Astrocyte (in vitro differentiated cells and primary cell): ENCODE results near the gene DGKI. TPM values are rescaled to one million over a fixed set of nuclear protein-coding genes. Genes with fewer than 3 reads are reported as not detected.

Experiments used
- DNase-seq: peaks from one replicate; pipeline ENCODE4 v3.0.0-alpha.2; 2010; ENCODE audit warnings: low read depth
- FAIRE-seq: peaks from 2 replicates; lab custom pipeline; 2011; peaks lifted over from hg19 to GRCh38; lab: Jason Lieb, UNC
- H2AFZ ChIP-seq: 2 replicates; pipeline ENCODE4 v1.6.0; 2012; ENCODE audit warnings: low read depth, low read length, inconsistent platforms
- H3K27ac ChIP-seq: 2 replicates; pipeline ENCODE4 v1.5.1; 2011; ENCODE audit warnings: low read depth, low read length, inconsistent platforms
- H3K27me3 ChIP-seq: 2 replicates; pipeline ENCODE4 v1.6.0; 2011; ENCODE audit warnings: low read length, inconsistent platforms; ENCODE audit not compliant: insufficient read depth
- H3K36me3 ChIP-seq: 2 replicates; pipeline ENCODE4 v1.5.1; 2011; ENCODE audit warnings: low read length, inconsistent platforms; ENCODE audit not compliant: insufficient read depth
- H3K4me1 ChIP-seq: 2 replicates; pipeline ENCODE4 v1.5.1; 2011; ENCODE audit warnings: low read length, inconsistent platforms; ENCODE audit not compliant: insufficient read depth
- H3K4me2 ChIP-seq: 2 replicates; pipeline ENCODE4 v1.6.0; 2012; ENCODE audit warnings: low read length, inconsistent platforms
- H3K4me3 ChIP-seq: 2 replicates; pipeline ENCODE4 v1.5.1; 2011; ENCODE audit warnings: low read depth, mild to moderate bottlenecking, low read length, inconsistent platforms; ENCODE audit not compliant: insufficient read depth
- H3K79me2 ChIP-seq: 2 replicates; pipeline ENCODE4 v1.6.0; 2012; ENCODE audit warnings: mild to moderate bottlenecking, low read length, inconsistent platforms; ENCODE audit not compliant: insufficient read depth
- H3K9ac ChIP-seq: 2 replicates; pipeline ENCODE4 v1.6.0; 2012; ENCODE audit warnings: mild to moderate bottlenecking, low read length, inconsistent platforms
- H3K9me3 ChIP-seq: 2 replicates; pipeline ENCODE4 v1.5.1; 2012; ENCODE audit warnings: low read depth, mild to moderate bottlenecking, low read length, inconsistent platforms; ENCODE audit not compliant: insufficient read depth
- H4K20me1 ChIP-seq: 2 replicates; pipeline ENCODE4 v1.6.0; 2012; ENCODE audit warnings: low read length, inconsistent platforms; ENCODE audit not compliant: insufficient read depth
- H3K27ac Mint-ChIP-seq: one replicate; pipeline ENCODE4 v1.8.0; 2021; ENCODE audit warnings: mild to moderate bottlenecking, mixed read lengths; ENCODE audit not compliant: unreplicated experiment
- H3K27me3 Mint-ChIP-seq: one replicate; pipeline ENCODE4 v1.8.0; 2021; ENCODE audit warnings: low read depth, mixed read lengths; ENCODE audit not compliant: unreplicated experiment
- H3K36me3 Mint-ChIP-seq: one replicate; pipeline ENCODE4 v1.8.0; 2021; ENCODE audit warnings: low read depth, mixed read lengths; ENCODE audit not compliant: unreplicated experiment
- H3K4me1 Mint-ChIP-seq: one replicate; pipeline ENCODE4 v1.8.0; 2021; ENCODE audit warnings: low read depth, mixed read lengths; ENCODE audit not compliant: unreplicated experiment
- H3K4me3 Mint-ChIP-seq: one replicate; pipeline ENCODE4 v1.8.0; 2021; ENCODE audit warnings: mild to moderate bottlenecking, moderate library complexity, mixed read lengths; ENCODE audit not compliant: unreplicated experiment
- H3K9me3 Mint-ChIP-seq: one replicate; pipeline ENCODE4 v1.8.0; 2021; ENCODE audit warnings: mild to moderate bottlenecking, mixed read lengths; ENCODE audit not compliant: unreplicated experiment
- EZH2 ChIP-seq: IDR thresholded peaks from 2 replicates; pipeline ENCODE4 v1.6.1; 2012; ENCODE audit warnings: mild to moderate bottlenecking, low read length, inconsistent platforms; ENCODE audit not compliant: insufficient read depth
- total RNA-seq: library from RNA; stranded (reverse); gene quantifications from 2 replicates; pipeline ENCODE4 v1.2.1, GENCODE V29; 2021
- TF ChIP-seq, protein P1 (sequence below): IDR thresholded peaks from 2 replicates; pipeline ENCODE4 v1.5.1; 2011; ENCODE audit warnings: low read depth, mild to moderate bottlenecking, inconsistent platforms, low read length, moderate library complexity; ENCODE audit not compliant: insufficient read depth

Gene DGKI
- total RNA-seq, 1 donor from 2014 or later = 6.3 TPM

DNA sequence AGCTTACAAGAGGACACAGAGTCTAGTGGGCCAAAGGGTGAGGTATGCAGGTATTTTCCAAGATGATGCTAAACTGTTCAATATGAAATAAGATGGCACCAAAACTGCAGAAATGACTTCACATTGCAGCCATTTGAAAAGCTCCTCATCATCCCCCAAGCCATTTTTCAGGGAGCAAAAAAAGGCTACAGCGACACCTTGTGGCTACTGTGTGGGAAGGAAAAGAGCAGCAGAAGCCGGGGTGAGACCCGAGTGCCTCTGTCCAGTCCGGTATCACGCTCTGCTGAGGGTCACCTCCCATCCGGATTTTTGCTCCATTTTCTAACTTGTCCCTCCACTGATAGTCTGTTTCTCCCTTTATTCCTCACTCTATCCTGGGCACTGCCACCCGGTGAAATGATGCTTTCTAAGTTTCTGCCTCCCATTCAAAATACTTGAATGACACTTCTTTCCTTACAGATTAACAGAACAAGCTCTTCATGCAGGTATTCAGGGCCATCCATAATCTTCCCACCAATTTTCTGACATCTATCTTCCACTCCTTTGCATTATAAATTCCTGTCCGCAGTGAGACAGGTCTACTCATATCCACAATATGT lies 220.2 kb downstream of the DGKI start:
- H3K27me3 ChIP-seq = no peaks in the 10 kb centered on the region
- H3K27ac ChIP-seq = no peak overlapping the region
- no peaks in the 10 kb centered on the region for H3K79me2 ChIP-seq
- H3K9me3 Mint-ChIP-seq = peaks cover 5% of the 10 kb centered on the region
- peaks cover 4% of the 10 kb centered on the region for H3K36me3 Mint-ChIP-seq
- H3K36me3 ChIP-seq = no peaks in the 10 kb centered on the region
- H3K4me1 ChIP-seq = no peaks in the 10 kb centered on the region
- H3K9ac ChIP-seq = no peak overlapping the region
- no peak overlapping the region for H3K4me3 Mint-ChIP-seq
- peaks cover 3% of the 10 kb centered on the region for H3K27me3 Mint-ChIP-seq
- no peaks in the 10 kb centered on the region for H3K9me3 ChIP-seq
- peak overlapping the region; percentile 30 for H3K4me2 ChIP-seq
- no peak for TF ChIP-seq EZH2
- TF ChIP-seq, protein P1, sequence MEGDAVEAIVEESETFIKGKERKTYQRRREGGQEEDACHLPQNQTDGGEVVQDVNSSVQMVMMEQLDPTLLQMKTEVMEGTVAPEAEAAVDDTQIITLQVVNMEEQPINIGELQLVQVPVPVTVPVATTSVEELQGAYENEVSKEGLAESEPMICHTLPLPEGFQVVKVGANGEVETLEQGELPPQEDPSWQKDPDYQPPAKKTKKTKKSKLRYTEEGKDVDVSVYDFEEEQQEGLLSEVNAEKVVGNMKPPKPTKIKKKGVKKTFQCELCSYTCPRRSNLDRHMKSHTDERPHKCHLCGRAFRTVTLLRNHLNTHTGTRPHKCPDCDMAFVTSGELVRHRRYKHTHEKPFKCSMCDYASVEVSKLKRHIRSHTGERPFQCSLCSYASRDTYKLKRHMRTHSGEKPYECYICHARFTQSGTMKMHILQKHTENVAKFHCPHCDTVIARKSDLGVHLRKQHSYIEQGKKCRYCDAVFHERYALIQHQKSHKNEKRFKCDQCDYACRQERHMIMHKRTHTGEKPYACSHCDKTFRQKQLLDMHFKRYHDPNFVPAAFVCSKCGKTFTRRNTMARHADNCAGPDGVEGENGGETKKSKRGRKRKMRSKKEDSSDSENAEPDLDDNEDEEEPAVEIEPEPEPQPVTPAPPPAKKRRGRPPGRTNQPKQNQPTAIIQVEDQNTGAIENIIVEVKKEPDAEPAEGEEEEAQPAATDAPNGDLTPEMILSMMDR = peak; percentile 82
- no peak overlapping the region for H3K4me3 ChIP-seq
- peak; percentile 23 for DNase-seq
- H2AFZ ChIP-seq = no peak overlapping the region
- no peaks in the 10 kb centered on the region for H4K20me1 ChIP-seq
- no peak overlapping the region for H3K27ac Mint-ChIP-seq
- no peak for FAIRE-seq
- H3K4me1 Mint-ChIP-seq = no peaks in the 10 kb centered on the region

DNA sequence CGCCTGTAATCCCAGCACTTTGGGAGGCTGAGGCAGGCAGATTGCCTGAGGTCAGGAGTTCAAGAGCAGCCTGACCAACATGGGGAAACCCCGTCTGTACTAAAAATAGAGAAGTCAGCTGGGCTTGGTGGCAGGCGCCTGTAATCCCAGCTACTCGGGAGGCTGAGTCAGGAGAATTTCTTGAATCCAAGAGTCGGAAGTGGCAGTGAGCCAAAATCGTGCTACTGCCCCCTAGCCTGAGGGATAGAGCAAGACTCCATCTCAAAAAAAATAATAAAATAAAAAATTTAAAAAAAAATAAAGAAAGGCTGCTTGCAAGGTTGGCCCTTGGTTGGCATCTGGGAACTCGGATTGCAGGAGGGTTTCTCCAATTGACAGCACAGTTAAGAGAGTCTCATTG lies 221.6 kb downstream of the DGKI start:
- no peaks in the 10 kb centered on the region for H3K4me1 ChIP-seq
- DNase-seq = no peak
- Mint-ChIP-seq H3K9me3 (peaks cover 5% of the 10 kb centered on the region), H3K4me1 (no peaks in the 10 kb centered on the region), H3K4me3 (no peak overlapping the region), H3K36me3 (peaks cover 4% of the 10 kb centered on the region), H3K27ac (no peak overlapping the region), H3K27me3 (peaks cover 3% of the 10 kb centered on the region)
- FAIRE-seq = no peak
- no peaks in the 10 kb centered on the region for H3K9me3 ChIP-seq
- no peak overlapping the region for H2AFZ ChIP-seq
- no peak overlapping the region for H3K4me3 ChIP-seq
- H3K79me2 ChIP-seq = no peaks in the 10 kb centered on the region
- H3K27me3 ChIP-seq = no peaks in the 10 kb centered on the region
- no peak overlapping the region for H3K27ac ChIP-seq
- no peak overlapping the region for H3K4me2 ChIP-seq
- no peaks in the 10 kb centered on the region for H4K20me1 ChIP-seq
- H3K9ac ChIP-seq = no peak overlapping the region
- H3K36me3 ChIP-seq = no peaks in the 10 kb centered on the region
- TF ChIP-seq, protein P1 = no peak
- no peak for TF ChIP-seq EZH2

DNA sequence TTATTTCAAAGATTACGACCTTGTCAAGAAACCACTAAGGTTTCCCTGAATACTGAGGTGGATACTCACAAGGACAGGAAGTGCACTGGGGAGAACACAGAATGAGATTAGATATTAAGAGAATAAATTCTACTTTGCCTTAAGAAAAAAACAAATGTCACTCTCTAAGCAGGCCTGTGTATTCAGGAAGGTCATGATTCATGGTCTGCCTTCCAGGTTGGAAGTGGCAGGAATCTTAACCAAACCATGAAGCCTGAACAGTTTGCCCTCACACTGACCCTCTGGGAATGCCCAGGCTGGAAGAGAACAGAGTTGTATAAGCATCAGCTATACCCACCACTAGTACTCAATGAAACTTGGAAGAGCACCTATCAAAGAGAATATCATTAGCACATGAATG lies 227.6 kb downstream of the DGKI start:
- DNase-seq (no peak), FAIRE-seq (no peak)
- Histone ChIP-seq H3K36me3 (no peaks in the 10 kb centered on the region), H3K79me2 (no peaks in the 10 kb centered on the region), H3K4me3 (no peak overlapping the region), H3K9me3 (no peaks in the 10 kb centered on the region), H4K20me1 (no peaks in the 10 kb centered on the region), H3K4me1 (peaks cover 3% of the 10 kb centered on the region), H2AFZ (no peak overlapping the region), H3K4me2 (no peak overlapping the region), H3K27me3 (no peaks in the 10 kb centered on the region), H3K27ac (no peak overlapping the region), H3K9ac (no peak overlapping the region)
- H3K9me3 Mint-ChIP-seq = no peaks in the 10 kb centered on the region
- H3K27ac Mint-ChIP-seq = no peak overlapping the region
- peaks cover 4% of the 10 kb centered on the region for H3K4me1 Mint-ChIP-seq
- TF ChIP-seq, protein P1 = no peak
- no peak for TF ChIP-seq EZH2
- H3K27me3 Mint-ChIP-seq = no peaks in the 10 kb centered on the region
- H3K4me3 Mint-ChIP-seq = no peak overlapping the region
- no peaks in the 10 kb centered on the region for H3K36me3 Mint-ChIP-seq
